ENCODE data around the gene FBXW8. TPM values are rescaled to one million over a fixed set of nuclear protein-coding genes. Genes with fewer than 3 reads are reported as not detected.

FBXW8 gene
- total and polyA plus RNA-seq, 2 donors (not counting 3 experiments of a cell fraction or from before 2014, with no cell fraction given): 15.4 TPM

DNA sequence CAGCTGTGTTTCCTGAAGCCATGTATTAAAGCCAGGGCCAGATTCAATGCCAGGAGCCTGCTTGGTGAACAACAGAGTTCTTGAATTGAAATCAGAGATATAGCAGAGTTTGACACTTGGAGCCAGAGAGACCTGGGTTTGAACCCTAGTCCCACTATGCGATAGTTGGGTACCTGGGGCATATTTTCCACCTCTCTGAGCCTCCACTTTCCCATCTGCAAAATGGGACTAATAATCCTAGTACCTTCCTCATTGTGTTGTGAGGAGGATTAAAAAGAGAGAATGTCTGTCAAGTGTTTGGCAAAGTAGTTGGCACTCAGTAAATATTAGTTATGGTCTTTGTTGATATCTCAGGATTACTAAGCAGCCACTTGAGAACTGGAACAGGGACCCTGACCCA, 23.5 kb upstream of the FBXW8 start:
- Histone ChIP-seq H3K27ac (ENCODE audit: insufficient read depth, low read depth, low read length) (no peak overlapping the region), H2AFZ (ENCODE audit: low read depth, low read length) (no peak overlapping the region), H3K4me2 (ENCODE audit: insufficient read depth, low read length) (no peak overlapping the region), H3K9ac (replicated peaks; ENCODE audit: extremely low read depth, insufficient read depth, low read length) (no peak overlapping the region), H3K9me1 (replicated peaks; ENCODE audit: control insufficient read depth, extremely low read depth, insufficient read depth, low read length) (no peaks in the 10 kb centered on the region), H3K4me3 (replicated peaks in 1 of 3; ENCODE audit: insufficient read depth in 1 of 3, low read depth in 1 of 3, low read length in 3 of 3) (no peak overlapping the region), H3K27me3 (ENCODE audit: control insufficient read depth in 2 of 2, insufficient read depth in 2 of 2, low read length in 2 of 2) (peaks cover 13 to 14% of the 10 kb centered on the region in 2 experiments), H3K9me3 (replicated peaks; ENCODE audit: control insufficient read depth, insufficient read depth, low read length) (no peaks in the 10 kb centered on the region), H3K4me1 (ENCODE audit: control insufficient read depth, extremely low read depth, insufficient read depth, low read length) (no peaks in the 10 kb centered on the region), H3K36me3 (ENCODE audit: control insufficient read depth in 2 of 2, extremely low read depth in 1 of 2, insufficient read depth in 2 of 2, low read length in 2 of 2) (no peaks in the 10 kb centered on the region), H3K79me2 (ENCODE audit: control insufficient read depth, insufficient read depth, low read length) (no peaks in the 10 kb centered on the region), H4K20me1 (replicated peaks; ENCODE audit: control insufficient read depth, extremely low read depth, insufficient read depth, low read length) (no peaks in the 10 kb centered on the region)
- intact Hi-C loops (cut with micrococcal nuclease): no loop called here
- FAIRE-seq (no peak), DNase-seq (ENCODE audit: low read depth, low spot score) (no peak)
- no TSS peak for BruUV-seq (replicated peaks)
- ChIA-PET POLR2A (no interaction called here), CTCF (no interaction called here)
- TF ChIP-seq EZH2 (IDR thresholded peaks at IDR 0.05; ENCODE audit: borderline replicate concordance, low read depth, low read length, severe bottlenecking) (no peak), GATA2 (IDR thresholded peaks at IDR 0.05; ENCODE audit: insufficient read depth, insufficient read length, low read depth, low read length) (no peak), MYC (IDR thresholded peaks at IDR 0.05; ENCODE audit: low read depth, low read length) (no peak), POLR2A (IDR thresholded peaks at IDR 0.05; ENCODE audit: low read depth, low read length) (no peak), FOS (IDR thresholded peaks at IDR 0.05; ENCODE audit: borderline replicate concordance, insufficient read depth, low read length) (no peak), POLR2AphosphoS5 (IDR thresholded peaks at IDR 0.05; ENCODE audit: insufficient read depth, low read depth, low read length) (no peak), JUN (IDR thresholded peaks at IDR 0.05; ENCODE audit: borderline replicate concordance, insufficient read depth, insufficient read length, low read depth) (no peak)
- TF ChIP-seq, protein P1, sequence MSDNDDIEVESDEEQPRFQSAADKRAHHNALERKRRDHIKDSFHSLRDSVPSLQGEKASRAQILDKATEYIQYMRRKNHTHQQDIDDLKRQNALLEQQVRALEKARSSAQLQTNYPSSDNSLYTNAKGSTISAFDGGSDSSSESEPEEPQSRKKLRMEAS (IDR thresholded peaks at IDR 0.05; ENCODE audit: insufficient read depth, insufficient read length): no peak
- TF ChIP-seq, protein P2, sequence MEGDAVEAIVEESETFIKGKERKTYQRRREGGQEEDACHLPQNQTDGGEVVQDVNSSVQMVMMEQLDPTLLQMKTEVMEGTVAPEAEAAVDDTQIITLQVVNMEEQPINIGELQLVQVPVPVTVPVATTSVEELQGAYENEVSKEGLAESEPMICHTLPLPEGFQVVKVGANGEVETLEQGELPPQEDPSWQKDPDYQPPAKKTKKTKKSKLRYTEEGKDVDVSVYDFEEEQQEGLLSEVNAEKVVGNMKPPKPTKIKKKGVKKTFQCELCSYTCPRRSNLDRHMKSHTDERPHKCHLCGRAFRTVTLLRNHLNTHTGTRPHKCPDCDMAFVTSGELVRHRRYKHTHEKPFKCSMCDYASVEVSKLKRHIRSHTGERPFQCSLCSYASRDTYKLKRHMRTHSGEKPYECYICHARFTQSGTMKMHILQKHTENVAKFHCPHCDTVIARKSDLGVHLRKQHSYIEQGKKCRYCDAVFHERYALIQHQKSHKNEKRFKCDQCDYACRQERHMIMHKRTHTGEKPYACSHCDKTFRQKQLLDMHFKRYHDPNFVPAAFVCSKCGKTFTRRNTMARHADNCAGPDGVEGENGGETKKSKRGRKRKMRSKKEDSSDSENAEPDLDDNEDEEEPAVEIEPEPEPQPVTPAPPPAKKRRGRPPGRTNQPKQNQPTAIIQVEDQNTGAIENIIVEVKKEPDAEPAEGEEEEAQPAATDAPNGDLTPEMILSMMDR (IDR thresholded peaks at IDR 0.05; ENCODE audit: extremely low read depth in 1 of 2, insufficient read depth in 1 of 2, low read depth in 1 of 2, low read length in 2 of 2): no peak
- dilution Hi-C loops (cut with MboI; ENCODE audit: extremely low pct_ligation_motif_present, low sequenced_read_pairs): no loop called here

All from endothelial cell of umbilical vein (primary cell).